Amygdala (tissue), 56 donors: Measurements from ENCODE around the gene CNNM2.

ENCODE experiments used
- DNase-seq, 56 donors: peaks; one replicate each; lab custom pipeline; 2025; lab: John Stamatoyannopoulos, UW

CNNM2 gene

GRCh38 chr10:103100620-103101019, 182.5 kb downstream of the CNNM2 start:
- no peak for DNase-seq

GRCh38 chr10:103102195-103102594, 184.1 kb downstream of the CNNM2 start:
- DNase-seq, result no peak

- no peak for DNase-seq
Measured at GRCh38 chr10:103103989-103104388, 185.9 kb downstream of the CNNM2 start.

DNA sequence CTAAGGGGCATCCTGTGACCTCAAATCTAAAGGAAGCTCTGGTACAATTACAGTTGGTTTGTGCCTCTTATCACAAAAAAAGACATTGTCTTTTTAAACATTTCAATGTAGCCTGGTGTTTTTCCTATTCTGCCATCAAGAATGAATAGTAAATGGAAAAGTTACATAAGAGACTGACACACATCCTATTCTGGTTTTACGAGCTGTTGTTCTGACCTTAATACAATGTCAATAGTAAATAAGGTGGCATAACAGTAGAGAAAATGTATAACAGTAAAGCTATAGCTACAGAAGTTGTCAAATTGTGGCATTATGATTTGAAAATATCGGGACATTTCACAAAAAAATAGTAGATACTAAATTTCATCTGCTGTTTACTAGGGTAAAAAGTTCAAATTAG, 186.6 kb downstream of the CNNM2 start:
- no peak for DNase-seq

GRCh38 chr10:103105462-103105861, 187.4 kb downstream of the CNNM2 start:
- DNase-seq, result no peak

- DNase-seq, result no peak
Measured at GRCh38 chr10:103106539-103106938, 188.4 kb downstream of the CNNM2 start.

- DNase-seq, result no peak
Measured at GRCh38 chr10:103109821-103110220, 191.7 kb downstream of the CNNM2 start.

GRCh38 chr10:103110407-103110806, 192.3 kb downstream of the CNNM2 start:
- DNase-seq, result no peak

- peak in 5 of 56 donors; percentile 4 to 37 (median 5) for DNase-seq
Measured at GRCh38 chr10:103111031-103111917, 193.2 kb downstream of the CNNM2 start.

- no peak for DNase-seq
Measured at GRCh38 chr10:103111918-103112877, 194.1 kb downstream of the CNNM2 start.

DNA sequence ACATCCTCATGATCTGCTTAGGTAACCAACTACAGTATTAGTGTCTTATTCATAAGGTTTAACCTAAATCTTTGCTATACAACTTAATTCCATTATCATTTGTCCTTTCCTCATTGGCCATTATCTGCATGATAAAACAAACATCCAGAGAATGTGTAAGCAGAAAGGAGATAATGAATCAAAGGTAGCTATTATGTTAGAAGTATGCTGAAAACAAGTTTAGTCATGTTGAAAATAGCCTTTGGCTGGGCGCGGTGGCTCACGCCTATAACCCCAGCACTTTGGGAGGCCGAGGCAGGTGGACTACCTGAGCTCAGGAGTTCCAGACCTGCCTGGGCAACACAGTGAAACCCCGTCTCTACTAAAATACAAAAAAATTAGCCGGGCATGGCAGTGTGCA, 196.8 kb downstream of the CNNM2 start:
- DNase-seq, result no peak

DNA sequence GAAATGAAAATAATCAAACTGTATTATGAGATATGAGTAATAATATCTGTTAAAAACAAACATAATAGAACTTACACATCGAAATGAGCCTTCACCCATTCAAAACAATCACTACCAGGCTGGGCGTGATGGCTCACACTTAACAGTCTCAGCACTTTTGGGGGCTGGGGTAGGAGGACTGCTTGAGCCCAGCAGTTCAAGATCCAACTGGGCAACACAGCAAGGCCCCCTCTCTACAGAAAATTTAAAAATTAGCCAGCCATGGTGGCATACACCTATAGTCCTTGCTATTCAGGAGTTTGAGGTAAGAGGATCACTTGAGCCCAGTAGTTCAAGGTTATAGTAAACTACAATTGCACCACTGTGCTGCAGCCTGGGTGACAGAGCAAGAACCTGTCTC, 199.2 kb downstream of the CNNM2 start:
- DNase-seq, result no peak

DNA sequence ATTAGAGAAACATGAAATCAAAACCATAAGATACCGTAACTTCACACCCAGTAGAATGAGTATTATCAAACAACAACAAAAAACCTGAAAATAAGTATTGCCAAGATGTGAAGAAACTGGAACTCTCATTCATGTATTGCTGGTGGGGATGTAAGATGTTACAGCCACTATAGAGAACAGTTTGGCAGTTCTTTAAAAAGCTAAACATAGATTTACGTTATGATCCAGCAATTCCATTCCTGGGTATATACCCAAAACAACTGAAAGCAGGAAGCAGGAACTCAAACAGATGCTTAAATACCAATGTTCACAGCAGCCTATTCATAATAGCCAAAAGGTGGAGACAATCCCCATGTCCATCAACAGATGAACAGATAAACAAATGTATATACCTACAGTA, 202.5 kb downstream of the CNNM2 start:
- DNase-seq, result no peak

DNA sequence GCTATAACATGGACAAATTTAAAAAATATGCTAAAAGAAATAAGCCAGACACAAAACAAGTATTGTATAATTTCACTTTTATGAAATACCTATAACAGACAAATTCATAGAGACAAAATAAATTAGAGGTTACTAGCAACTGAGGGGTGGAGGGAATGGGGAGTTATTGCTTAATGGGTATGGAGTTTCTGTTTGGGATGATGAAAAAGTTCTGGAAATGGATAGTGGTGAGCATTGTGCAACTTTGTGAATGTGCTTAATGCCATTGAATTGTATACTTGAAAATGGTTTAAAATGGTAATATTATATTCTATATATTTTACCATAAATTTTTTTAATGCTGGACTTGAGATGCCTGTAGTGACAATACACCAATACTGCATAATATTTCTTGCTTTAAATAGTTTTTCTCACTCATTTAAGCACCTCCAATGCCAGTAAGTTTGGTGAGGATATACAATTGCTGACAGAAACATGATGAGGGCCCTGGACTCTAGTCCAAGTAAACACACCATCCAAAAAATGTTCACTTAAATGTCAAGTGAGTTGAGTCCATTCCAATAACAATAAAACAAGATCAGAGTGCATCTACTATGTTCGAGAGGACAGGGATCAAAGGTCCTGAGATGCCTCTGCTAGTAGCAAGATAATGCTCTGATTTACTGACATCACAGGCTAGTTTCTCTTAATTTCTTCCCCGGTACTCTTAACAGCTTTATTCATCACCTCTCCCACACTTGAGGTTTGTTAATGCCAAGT, 203.1 kb downstream of the CNNM2 start:
- no peak for DNase-seq

- no peak for DNase-seq
Measured at GRCh38 chr10:103123282-103124024, 205.4 kb downstream of the CNNM2 start.

GRCh38 chr10:103124420-103125096, 206.5 kb downstream of the CNNM2 start:
- DNase-seq, result no peak

DNA sequence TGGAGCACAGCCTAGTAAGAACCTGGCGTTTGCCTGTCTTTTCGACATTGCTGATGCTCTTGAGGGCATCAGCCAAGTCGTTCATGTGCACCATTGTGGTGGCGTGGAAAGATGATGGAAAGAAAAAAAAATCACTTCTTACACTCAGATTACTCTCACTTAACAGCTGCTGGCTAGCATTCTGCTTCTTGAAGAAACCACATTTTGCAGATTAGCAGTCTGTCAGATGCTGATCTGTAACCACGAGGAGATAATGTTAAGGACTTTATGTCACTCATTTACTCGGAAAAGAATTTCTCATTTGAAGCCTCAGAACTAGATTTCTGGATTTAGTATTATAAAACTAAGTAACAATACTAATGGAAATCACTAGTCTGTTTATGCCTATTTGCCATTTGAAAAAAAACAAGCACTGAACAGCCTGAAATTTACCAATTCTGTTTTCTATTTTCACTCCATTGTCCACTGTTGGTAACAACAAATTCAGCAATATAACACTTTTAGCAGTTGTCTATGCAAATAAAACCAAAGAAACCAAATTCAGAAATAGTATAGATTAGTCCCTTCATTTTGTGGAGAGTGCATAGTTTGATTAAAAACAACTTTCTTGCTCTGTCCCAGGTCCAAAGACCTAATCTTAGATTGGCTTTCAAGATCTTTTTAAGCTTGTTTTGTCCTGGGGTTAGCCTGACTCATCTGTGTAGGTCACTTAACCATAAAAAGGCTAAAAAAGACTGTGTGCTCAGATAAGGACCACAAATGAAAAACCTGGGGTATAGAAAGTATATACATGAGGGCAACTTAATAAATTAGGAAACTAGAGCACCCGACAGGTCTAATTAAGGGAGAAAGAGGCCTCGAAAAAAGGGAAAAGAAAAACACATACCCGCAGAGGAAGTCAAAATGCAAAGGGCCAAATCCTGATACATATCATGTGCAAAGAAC, 207.5 kb downstream of the CNNM2 start:
- no peak for DNase-seq

GRCh38 chr10:103127241-103127640, 209.1 kb downstream of the CNNM2 start:
- DNase-seq, result no peak
